Lower leg skin (tissue), 3 donors: ENCODE measurements around the gene HSD17B13.

ENCODE experiments used
- CTCF ChIP-seq, 3 donors: fragments of 450-650 bp; IDR thresholded peaks; one replicate each; pipeline ENCODE4 v1.5.1; 2016; ENCODE audit warnings: antibody characterized with exemption in 3 of 3, mild to moderate bottlenecking in 3 of 3, moderate library complexity in 2 of 3
- POLR2A ChIP-seq, 2 donors: fragments of 450-650 bp; IDR thresholded peaks; one replicate each; pipeline ENCODE4 v1.6.1; 2016 to 2017; ENCODE audit warnings: antibody characterized with exemption in 2 of 2, mild to moderate bottlenecking in 1 of 2, moderate library complexity in 1 of 2

GRCh38 chr4:87316961-87317360 is 5.7 kb downstream of the HSD17B13 start:
- no peak for TF ChIP-seq POLR2A (IDR thresholded peaks at IDR 0.05)
- no peak for TF ChIP-seq CTCF (IDR thresholded peaks at IDR 0.05)
